Epidermal melanocyte (primary cell): ENCODE results near the gene SNED1.
"Not testable (repeated sequence)": the region's sequence is repeated elsewhere in the genome, so short reads cannot be mapped to it uniquely, and the experiment has no call there.

Experiments used
- DNase-seq: peaks from one replicate; pipeline ENCODE4 v3.0.0; 2011; ENCODE audit warnings: low spot score; ENCODE audit not compliant: insufficient read length

Gene SNED1

DNA sequence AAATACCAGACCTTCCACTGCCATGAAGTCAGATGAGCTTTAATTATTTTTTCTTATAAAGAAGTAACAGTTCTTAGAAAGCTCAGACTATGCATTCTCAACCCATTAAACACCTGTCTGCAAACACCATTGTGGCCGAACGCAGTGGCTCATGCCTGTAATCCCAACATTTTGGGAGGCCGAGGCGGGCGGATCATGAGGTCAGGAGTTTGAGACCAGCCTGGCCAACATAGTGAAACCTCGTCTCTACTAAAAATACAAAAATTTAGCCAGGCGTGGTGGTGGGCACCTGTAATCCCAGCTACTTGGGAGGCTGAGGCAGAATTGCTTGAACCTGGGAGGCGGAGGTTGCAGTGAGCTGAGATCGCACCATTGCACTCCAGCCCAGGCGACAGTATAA, 106.2 kb downstream of the SNED1 start:
- DNase-seq: not testable (repeated sequence)

- DNase-seq: no peak
These were observed 107.2 kb downstream of the SNED1 start for GRCh38 chr2:241105641-241106040.

GRCh38 chr2:241107031-241107783, 108.8 kb downstream of the SNED1 start:
- DNase-seq: no peak

DNA sequence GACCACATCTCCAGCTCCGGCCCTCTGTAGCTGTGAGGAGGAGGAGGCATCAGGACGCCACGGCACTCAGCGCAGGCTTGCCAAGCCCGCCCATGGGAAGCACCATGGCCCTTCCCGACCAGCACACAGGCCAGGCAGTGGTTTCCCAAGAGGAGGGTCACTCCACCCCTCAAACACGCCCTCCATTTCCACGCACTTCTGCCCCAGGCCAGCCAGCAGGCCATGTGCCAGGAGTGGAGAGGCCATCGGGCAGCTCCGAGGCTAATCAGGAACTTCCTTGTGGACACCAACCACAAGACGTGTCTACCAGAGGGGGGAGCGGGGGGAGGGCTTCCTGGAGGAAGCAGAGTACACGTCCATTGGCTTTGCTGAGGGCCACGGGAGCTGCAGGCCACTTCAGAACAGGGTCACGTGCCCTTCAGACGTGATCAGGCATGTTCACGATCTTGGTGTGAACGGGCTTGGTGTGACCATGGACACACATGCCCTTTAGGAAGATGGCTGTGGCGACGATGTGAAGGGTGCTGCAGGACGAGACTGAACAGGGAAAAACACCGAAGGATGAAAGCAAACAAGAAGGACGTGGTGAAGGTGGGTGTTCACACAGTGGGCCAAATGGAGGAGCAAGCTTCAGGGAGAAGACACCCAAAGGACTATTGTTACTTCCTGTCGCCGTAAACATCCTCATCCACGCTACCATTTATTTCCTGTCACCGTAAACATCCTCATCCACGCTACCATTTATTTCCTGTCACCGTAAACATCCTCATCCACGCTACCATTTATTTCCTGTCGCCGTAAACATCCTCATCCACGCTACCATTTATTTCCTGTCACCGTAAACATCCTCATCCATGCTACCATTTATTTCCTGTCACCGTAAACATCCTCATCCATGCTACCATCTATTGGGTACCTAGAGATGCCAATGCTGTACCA, 110.1 kb downstream of the SNED1 start:
- no peak for DNase-seq

GRCh38 chr2:241109210-241110088, 111.0 kb downstream of the SNED1 start:
- no peak for DNase-seq

- no peak for DNase-seq
These were observed 111.7 kb downstream of the SNED1 start for GRCh38 chr2:241110089-241110606.

DNA sequence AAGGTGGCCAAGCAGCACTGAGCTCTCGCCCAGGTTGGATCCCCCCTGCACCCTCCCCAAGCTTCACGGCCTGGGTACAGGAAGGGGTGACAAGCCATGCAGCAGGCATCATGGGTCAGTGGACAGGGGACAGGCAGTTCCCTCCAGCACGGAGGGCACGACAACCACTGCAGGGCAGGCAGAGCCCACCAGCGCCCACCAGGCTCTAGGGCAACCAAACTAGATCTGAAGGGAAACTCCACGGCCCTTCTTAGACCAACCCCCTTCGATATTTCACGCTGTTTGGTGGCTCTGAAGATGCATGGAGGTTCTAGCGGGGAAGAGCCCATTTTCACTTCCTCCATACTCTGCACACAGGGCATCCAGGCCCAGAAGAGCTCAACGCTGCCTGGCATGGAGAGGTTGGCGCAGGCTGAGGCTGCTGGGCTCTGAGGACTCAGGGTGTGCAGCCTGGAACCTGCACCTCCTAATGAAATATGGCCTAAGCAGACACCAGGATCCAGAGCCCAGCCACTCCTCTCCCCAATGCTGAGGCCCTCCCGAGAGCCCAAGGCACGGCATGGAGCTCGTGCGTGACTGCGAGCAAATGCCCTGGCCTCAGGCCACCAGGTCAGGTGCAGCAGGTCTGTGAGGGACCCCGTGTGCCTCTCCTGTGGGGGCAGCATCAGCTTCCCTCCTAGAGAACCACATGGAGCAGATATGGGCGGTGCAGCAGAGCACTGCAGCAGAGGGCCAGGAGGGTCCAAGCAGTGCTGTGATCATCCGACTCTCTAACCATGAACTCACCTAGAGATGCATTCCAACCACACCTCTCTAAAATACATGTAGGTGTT, 112.4 kb downstream of the SNED1 start:
- no peak for DNase-seq

- DNase-seq: no peak
These were observed 113.0 kb downstream of the SNED1 start for GRCh38 chr2:241111440-241111805.

- DNase-seq: no peak
These were observed 113.6 kb downstream of the SNED1 start for GRCh38 chr2:241112046-241112445.

DNA sequence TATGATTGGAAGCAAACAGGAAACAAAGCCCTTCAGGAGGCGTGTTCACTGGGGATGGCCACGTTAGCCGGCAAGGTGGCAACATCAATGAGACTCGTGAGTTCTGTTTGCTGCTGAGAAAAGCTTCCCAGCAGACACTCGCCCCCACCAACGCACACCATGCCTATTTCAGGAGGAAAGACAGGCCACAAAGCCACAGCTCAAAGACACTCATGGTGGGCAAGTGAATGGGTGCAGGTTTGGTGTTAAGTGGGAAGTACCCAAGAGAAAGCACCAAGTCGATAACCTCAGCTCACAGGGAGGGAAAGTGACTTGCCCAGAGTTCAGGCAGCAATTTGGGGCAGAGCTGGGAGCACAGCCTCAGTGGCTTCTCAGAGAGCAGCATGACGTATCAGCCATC, 114.2 kb downstream of the SNED1 start:
- no peak for DNase-seq

GRCh38 chr2:241114836-241115235, 116.4 kb downstream of the SNED1 start:
- no peak for DNase-seq

- DNase-seq: no peak
These were observed 116.9 kb downstream of the SNED1 start for GRCh38 chr2:241115361-241115760.

GRCh38 chr2:241116606-241117560, 118.5 kb downstream of the SNED1 start:
- no peak for DNase-seq

GRCh38 chr2:241118737-241119505, 120.5 kb downstream of the SNED1 start:
- no peak for DNase-seq

- DNase-seq: no peak
These were observed 122.0 kb downstream of the SNED1 start for GRCh38 chr2:241120440-241120839.

GRCh38 chr2:241121008-241121407, 122.6 kb downstream of the SNED1 start:
- no peak for DNase-seq

- DNase-seq: no peak
These were observed 124.1 kb downstream of the SNED1 start for GRCh38 chr2:241122376-241123002.
